ENCODE results near the gene RBMY1B.
"Not testable (repeated sequence)": the region's sequence is repeated elsewhere in the genome, so short reads cannot be mapped to it uniquely, and the experiment has no call there.

Gene RBMY1B

DNA sequence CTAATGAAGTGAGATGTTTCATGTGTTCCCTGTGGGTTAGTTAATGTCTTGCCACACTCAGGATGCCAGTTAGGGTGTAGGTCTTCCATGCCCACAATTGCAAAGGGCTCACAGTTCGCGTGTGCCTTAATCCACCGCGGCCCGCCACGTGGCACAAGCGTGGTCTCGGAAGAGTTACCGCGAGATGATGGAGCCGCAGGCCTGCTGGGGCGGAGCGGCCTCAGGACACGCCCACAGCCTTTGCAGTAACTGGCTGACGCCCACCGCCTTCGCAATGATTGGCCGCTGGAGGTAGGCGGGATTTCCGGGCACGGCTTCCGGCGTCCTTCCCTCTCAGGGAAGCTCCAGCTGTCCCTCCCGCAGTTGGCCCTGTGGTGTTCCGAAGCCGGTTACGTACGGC lies at the start of gene RBMY1B:
TSS of gene RBMY1B (plus strand) at position 301 of the 400 bp plus-strand sequence. CDS start 2,013 bp downstream, outside the sequence.
- DNase-seq = not testable (repeated sequence)

DNA sequence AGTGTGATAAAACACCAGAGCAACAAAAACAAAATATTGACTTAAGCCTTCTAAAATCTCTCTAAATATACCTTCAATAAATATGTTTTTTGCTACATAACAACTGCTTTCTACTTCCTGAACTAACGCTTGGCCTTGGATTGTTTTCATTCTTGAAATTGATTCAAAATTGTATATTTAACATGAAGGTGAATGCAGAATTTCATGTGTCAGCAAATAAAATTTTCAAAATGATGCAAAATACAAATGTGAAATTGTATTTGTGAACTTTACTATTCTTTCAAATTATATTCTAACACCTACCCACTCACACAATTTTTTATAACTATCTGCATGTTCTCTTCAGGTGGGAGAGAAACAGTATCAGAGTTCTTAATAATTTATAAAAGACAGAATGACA lies 48.2 kb upstream of the RBMY1B start:
- not testable (repeated sequence) for DNase-seq

DNA sequence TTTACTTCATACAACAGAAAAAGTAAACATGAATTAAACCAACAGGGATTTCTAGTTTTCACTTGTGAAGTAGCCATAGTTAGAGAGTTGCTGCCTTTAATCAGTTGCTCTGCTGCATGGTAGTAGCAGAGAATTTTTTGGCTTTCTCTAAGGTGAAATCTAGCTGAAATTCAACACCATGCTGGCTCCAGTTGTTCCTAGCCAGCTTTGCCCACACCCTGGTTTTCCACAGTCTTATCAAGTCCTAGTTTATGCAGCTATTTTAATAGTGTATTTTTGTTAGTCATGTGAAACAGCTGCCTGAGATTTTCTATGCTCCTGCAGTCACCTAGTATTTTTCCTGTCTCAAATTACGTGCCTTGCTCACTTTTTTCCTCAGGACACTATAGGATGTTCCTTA lies 28.2 kb upstream of the RBMY1B start:
- DNase-seq = no peak

DNA sequence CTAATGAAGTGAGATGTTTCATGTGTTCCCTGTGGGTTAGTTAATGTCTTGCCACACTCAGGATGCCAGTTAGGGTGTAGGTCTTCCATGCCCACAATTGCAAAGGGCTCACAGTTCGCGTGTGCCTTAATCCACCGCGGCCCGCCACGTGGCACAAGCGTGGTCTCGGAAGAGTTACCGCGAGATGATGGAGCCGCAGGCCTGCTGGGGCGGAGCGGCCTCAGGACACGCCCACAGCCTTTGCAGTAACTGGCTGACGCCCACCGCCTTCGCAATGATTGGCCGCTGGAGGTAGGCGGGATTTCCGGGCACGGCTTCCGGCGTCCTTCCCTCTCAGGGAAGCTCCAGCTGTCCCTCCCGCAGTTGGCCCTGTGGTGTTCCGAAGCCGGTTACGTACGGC lies 23.4 kb downstream of the RBMY1B start, which contains the start of gene RBMY1A1:
TSS of gene RBMY1A1 (plus strand) at position 301 of the 400 bp plus-strand sequence. CDS start 2,013 bp downstream, outside the sequence.
- not testable (repeated sequence) for DNase-seq

DNA sequence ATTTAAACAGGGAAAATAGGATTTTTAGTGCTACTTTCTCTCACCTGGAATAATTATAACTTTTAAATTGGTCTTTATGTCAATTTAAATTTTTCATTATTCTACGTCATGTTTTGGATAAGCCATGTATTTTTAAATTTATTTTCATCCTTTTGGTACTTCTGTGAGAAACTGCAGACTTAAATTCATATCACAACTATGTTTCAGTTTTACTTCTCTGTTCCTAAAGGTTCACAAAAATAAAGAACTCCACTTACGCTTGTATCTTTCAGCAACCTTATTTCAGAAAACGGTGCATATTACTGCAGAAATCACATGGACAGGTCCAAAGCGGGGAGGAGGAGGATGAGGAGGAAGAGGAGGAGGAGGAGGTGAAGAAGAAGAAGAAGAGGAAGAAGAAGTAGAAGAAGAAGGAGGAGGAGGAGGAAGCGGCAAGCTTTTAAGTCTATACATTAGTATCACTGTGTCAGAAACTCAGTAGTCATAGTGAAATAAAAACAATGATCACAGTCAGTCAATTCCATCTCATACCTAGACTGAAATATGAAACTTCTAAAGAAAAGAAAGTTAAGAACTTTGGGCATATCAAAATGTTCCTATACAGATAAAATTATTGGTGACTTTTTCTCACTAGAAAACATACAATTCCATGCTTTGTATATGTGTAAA lies 48.3 kb downstream of the RBMY1B start:
- DNase-seq = not testable (repeated sequence)

All from NCI-H446 treated with DMSO at 0.1 percent for 48 hours (cell line).